GM18517 (cell line): ENCODE data around the gene AGRN.
"Not testable (repeated sequence)": the region's sequence is repeated elsewhere in the genome, so short reads cannot be mapped to it uniquely, and the experiment has no call there.

Experiments
- ATAC-seq: cut with Tn5 transposase; IDR thresholded peaks from one replicate; pipeline ENCODE4 v1.9.1; 2021; ENCODE audit warnings: mild to moderate bottlenecking, moderate library complexity; ENCODE audit not compliant: unreplicated experiment

Gene AGRN

DNA sequence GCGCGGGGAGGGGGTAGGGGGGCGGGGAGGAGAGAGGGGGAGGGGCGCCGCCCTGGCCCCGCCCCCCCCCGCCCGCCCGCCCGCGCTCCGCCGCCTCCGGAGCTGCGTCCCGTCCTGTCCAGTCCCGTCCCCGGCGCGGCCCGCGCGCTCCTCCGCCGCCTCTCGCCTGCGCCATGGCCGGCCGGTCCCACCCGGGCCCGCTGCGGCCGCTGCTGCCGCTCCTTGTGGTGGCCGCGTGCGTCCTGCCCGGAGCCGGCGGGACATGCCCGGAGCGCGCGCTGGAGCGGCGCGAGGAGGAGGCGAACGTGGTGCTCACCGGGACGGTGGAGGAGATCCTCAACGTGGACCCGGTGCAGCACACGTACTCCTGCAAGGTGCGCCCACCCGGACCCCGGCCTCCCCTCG is at the start of gene AGRN:
Gene AGRN (plus strand): TSS at position 121 of the 405 bp plus-strand sequence. CDS start 53 bp downstream, at position 174.
- ATAC-seq, result peak; percentile 17

DNA sequence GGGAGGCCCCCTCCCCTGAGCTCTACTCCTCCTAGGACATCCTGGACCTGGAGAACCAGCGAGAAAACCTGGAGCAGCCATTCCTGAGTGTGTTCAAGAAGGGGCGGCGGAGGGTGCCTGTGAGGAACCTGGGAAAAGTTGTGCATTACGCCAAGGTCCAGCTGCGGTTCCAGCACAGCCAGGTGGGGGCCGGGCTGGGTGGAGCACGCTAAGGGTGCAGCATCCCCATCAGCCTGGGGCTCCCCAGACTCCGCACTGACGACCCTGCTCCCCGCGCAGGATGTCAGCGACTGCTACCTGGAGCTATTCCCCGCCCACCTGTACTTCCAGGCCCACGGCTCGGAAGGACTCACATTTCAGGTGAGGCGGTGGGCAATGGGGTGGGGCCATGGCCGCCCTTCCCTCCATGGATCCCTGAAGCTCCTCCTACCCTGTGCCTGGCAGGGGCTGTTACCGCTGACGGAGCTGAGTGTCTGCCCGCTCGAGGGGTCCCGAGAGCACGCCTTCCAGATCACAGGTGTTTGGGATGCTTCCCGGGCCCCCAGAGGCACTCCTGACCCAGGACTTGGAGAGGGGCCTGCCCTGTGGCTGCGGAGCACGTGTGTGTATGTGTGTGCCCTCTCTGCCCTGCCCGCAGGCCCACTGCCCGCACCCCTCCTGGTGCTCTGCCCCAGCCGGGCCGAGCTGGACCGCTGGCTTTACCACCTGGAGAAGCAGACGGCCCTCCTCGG is 49.5 kb upstream of the AGRN start:
- no peak for ATAC-seq

DNA sequence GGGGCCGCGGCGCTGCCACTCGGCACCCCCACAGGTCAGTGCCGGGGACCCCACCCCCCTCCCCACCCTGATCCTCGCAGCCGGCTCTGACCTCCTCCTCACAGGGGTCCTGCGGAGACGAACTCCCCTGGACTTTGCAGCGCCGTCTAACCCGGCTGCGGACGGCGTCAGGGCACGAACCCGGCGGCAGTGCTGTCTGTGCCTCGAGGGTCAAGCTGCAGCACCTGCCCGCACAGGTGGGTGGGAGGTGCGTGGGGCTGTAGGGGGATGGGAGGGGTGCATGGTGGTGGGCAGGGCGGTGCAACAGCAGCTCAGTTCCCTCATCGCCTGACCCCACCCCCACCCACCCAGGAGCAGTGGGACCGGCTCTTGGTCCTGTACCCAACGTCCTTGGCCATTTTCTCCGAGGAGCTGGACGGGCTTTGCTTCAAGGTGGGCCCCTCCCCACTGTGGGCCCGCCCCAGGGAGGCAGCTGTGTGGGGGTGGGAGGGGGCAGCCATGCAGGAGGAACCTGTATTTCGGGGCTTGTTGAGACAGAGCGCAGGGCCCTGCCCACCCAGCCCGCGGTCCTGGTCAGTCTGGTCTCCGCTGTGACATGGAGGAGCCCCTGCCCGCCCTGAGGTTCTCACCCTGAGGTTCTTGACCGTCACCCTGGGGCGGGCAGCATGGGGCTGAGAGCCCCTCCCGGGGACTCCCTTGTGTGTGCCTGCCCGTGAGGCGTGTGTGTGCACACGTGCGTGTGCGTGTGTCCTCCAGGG is 48.8 kb upstream of the AGRN start:
- no peak for ATAC-seq

GRCh38 chr1:971751-972506 is 48.0 kb upstream of the AGRN start:
- no peak for ATAC-seq

- ATAC-seq, result no peak
Measured at GRCh38 chr1:972726-973458, 47.0 kb upstream of the AGRN start.

GRCh38 chr1:973459-974292 is 46.2 kb upstream of the AGRN start:
- no peak for ATAC-seq

DNA sequence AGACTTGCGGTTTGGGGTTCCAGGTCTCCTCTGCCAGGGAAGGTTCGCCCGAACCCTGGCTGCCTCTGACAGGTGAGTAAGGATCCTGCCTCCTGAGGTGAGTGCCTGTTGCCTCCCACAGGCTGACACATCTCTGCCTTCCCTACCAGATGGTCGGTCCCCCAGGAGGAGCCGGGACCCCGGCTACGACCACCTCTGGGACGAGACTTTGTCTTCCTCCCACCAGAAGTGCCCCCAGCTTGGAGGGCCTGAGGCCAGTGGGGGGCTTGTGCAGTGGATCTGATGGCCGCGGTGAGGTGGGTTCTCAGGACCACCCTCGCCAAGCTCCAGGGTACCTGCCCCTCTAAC is 45.7 kb upstream of the AGRN start:
- no peak for ATAC-seq

- no peak for ATAC-seq
Measured at GRCh38 chr1:974687-975328, 45.1 kb upstream of the AGRN start.

DNA sequence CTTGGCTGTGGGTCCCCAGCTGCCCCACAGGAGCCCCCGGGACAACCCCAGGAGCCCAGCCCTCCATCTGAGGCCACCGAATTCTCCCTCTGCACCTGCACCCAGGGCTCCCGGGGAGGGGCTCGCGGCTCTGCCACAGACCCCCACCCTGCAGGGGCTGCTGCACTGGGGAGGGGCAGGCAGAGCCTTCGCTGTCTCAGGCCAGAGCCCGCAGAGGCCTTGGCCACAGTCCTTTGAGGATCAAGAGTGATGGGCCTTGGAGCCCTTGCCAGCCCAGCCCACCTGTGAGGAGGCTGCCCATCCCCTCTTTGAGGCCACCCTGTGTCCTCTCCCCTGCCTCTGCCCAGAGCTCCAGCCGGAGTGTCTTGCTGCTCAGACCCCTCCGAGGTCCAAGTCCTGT is 44.6 kb upstream of the AGRN start:
- ATAC-seq, result no peak

GRCh38 chr1:975896-976683 is 43.8 kb upstream of the AGRN start:
- ATAC-seq, result peak; percentile 55

DNA sequence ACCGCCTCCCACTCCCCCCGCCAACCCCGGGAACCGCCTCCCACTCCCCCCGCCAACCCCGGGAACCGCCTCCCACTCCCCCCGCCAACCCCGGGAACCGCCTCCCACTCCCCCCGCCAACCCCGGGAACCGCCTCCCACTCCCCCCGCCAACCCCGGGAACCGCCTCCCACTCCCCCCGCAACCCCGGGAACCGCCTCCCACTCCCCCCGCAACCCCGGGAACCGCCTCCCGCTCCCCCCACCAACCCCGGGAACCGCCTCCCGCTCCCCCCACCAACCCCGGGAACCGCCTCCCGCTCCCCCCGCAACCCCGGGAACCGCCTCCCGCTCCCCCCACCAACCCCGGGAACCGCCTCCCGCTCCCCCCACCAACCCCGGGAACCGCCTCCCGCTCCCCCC is 43.1 kb upstream of the AGRN start:
- not testable (repeated sequence) for ATAC-seq

GRCh38 chr1:978069-978834 is 41.7 kb upstream of the AGRN start:
- no peak for ATAC-seq

DNA sequence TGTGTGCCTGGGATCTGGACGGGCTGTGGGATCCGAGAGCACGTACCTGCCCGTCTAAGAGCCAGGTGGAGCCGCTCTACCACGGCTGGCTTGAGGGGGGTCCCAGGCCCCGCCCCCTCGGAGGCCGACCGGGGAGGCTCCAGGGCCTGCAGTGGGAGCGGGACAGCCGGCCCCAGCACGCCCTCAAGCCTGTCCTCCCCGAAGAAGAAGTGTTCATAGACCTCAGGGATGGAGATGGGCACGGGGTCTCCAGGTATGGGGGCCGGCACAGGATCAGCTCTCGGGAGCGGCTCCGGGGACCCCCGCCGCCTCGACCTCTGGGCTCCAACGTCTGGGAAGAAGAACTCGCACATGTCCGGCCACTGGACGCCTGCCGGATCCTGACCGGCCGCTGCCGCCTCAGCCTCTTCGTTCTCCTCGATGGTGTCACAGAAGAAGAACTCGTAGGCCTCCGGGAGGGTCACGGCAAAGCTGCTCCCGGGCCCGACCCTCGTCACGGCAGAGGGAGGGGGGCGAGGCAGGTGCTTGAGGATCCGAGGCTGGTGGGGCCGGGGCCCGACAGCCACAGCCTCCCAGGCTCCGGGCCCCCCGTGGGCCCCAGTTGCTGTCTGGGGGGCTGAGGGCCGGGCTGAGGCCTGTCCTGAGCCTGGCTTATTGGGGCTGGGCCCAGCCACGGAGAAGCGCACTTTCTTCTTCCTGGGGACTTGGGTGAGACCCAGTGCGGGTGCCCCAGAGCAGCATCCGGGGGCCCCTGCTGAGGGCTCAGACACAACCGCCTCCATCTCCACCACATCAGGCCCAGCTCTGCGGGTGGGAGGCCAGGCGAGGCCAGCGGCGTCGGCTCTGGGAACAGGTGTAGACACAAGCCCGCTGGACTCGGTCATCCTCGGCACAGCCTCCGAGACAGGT is 40.8 kb upstream of the AGRN start:
- no peak for ATAC-seq

GRCh38 chr1:979744-980072 is 40.2 kb upstream of the AGRN start:
- no peak for ATAC-seq

DNA sequence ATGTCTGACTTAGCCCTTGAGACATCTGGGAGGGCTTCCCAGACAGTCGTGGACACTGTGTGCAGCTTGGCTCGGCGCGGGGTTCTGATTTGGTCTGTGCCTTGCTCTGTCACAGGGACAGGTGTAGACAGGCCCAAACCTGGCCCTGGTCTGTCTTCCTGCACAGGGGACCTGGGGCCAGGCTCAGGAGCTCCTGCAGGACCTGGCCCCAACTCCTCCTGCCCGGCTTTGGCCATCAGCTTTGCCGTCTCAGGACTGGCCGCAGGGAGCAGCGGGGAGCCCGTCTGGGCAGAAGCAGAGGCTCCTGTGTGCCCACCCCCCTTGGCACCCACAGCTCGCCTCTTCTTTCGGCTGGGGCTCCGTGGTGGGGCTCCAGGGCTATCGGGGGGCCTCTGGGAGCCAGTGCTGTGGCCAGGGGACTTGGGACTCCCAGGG is 39.8 kb upstream of the AGRN start:
- no peak for ATAC-seq

- no peak for ATAC-seq
Measured at GRCh38 chr1:980602-981395, 39.1 kb upstream of the AGRN start.
